Right lobe of liver (tissue), 6 donors: ENCODE data around the gene FCMR. TPM values are rescaled to one million over a fixed set of nuclear protein-coding genes. Genes with fewer than 3 reads are reported as not detected.

ENCODE experiments used
- ATAC-seq, 4 donors: fragments of 200-7000 bp; cut with Tn5 transposase; one replicate each; pipeline ENCODE4 v1.9.1; 2020; ENCODE audit warnings: mild to moderate bottlenecking in 4 of 4, moderate library complexity in 4 of 4
- DNase-seq, 3 donors: peaks; one replicate each; pipeline ENCODE4 v3.0.0-alpha.2; 2020
- H3K27ac ChIP-seq, 3 donors: fragments of 200-600 bp; one replicate each; pipeline ENCODE4 v1.8.0; 2022
- H3K27me3 ChIP-seq, 2 donors: fragments of 200-600 bp; one replicate each; pipeline ENCODE4 v1.8.0; 2022
- H3K36me3 ChIP-seq, 4 donors: fragments of 200-600 bp; sonication (generic) in 1 of 4; one replicate each; pipeline versions ENCODE4 v1.5.1 to v1.8.0; 2017 to 2022; ENCODE audit warnings: control low read depth in 1 of 4
- H3K4me1 ChIP-seq, 4 donors: fragments of 200-600 bp; sonication (generic) in 1 of 4; one replicate each; pipeline versions ENCODE4 v1.5.1 to v1.8.0; 2017 to 2022; ENCODE audit warnings: control low read depth in 1 of 4
- H3K4me3 ChIP-seq, 3 donors: fragments of 200-600 bp; one replicate each; pipeline ENCODE4 v1.8.0; 2022
- H3K9me3 ChIP-seq, 4 donors: fragments of 200-600 bp; sonication (generic) in 1 of 4; one replicate each; pipeline versions ENCODE4 v1.5.1 to v1.8.0; 2017 to 2022; ENCODE audit warnings: control low read depth in 1 of 4
- CTCF ChIP-seq, 4 donors: fragments of 200-600 bp in 3 of 4; fragments of 450-650 bp in 1 of 4; IDR thresholded peaks; one replicate each; pipeline versions ENCODE4 v1.5.1 to v1.8.0; 2016 to 2022; ENCODE audit warnings: antibody characterized with exemption in 4 of 4, mild to moderate bottlenecking in 2 of 4
- POLR2A ChIP-seq: fragments of 450-650 bp; IDR thresholded peaks from one replicate; pipeline ENCODE4 v1.6.1; 2017; ENCODE audit warnings: antibody characterized with exemption, mild to moderate bottlenecking
- WGBS: methylation state at CpG from one replicate; pipeline ENCODE4 v1.1.6; 2018; ENCODE audit warnings: low coverage, low lambda C conversion rate; ENCODE audit not compliant: insufficient coverage; ENCODE audit errors: missing lambda C conversion rate; 5-methylcytosine and 5-hydroxymethylcytosine counted together
- intact Hi-C, 2 donors: fragments of 100-400 bp; cut with DNase I; formaldehyde crosslinking; loops; one replicate each; pipeline versions ENCODE4 v1.11.2 to v1.14.1; 2022
- total RNA-seq, 6 experiments: library from RNA; depleted of rRNA in 2 of 6; stranded (reverse); fragments of >200 nt in 2 of 6; fragmentation: NEBNext Ultra II Directional in 3 of 6; extraction: Animal tissue kit (Norgen Biotek cat#: 25700) in 3 of 6; gene quantifications; one replicate each; pipeline versions ENCODE4 v1.1.0 to v1.2.4, GENCODE V29; 2016 to 2023
- donor health status: DM: no; HTN: yes; CAD: no.
- donor health status: DM: no; HTN: no; CAD: no.
- donor health status: DM: no; HTN: no; CAD: no.
- donor health status: DM: no; HTN: yes; CAD: no.
- donor health status: DM: no; HTN: yes; CAD: no.

Gene FCMR
- total RNA-seq, 6 experiments from 2014 or later, result 0.80 to 3.2 (median 1.4) TPM

GRCh38 chr1:206885341-206886060, 36.2 kb downstream of the FCMR start:
- H3K4me3 ChIP-seq, result no peak overlapping the region
- no peaks in the 10 kb centered on the region for H3K36me3 ChIP-seq
- 81% methylated on average over 3 of the region's 3 CpGs for WGBS
- no peak for DNase-seq
- H3K27ac ChIP-seq, result no peak overlapping the region
- no peak for ATAC-seq
- TF ChIP-seq CTCF (IDR thresholded peaks at IDR 0.05) (no peak), POLR2A (no peak)
- peaks cover 0 to 7% (median 0%) of the 10 kb centered on the region in 4 donors for H3K4me1 ChIP-seq
- no peaks in the 10 kb centered on the region for H3K9me3 ChIP-seq
- intact Hi-C loops, result no loop called here
- H3K27me3 ChIP-seq, result no peaks in the 10 kb centered on the region

GRCh38 chr1:206883876-206884275, 37.9 kb downstream of the FCMR start:
- TF ChIP-seq CTCF (IDR thresholded peaks at IDR 0.05) (no peak), POLR2A (no peak)
- Histone ChIP-seq H3K27me3 (no peaks in the 10 kb centered on the region), H3K4me1 (no peaks in the 10 kb centered on the region), H3K36me3 (no peaks in the 10 kb centered on the region), H3K4me3 (no peak overlapping the region), H3K9me3 (no peaks in the 10 kb centered on the region), H3K27ac (no peak overlapping the region)
- ATAC-seq (no peak), DNase-seq (no peak)
- intact Hi-C loops, result no loop called here
- 79% methylated on average over 2 of the region's 2 CpGs for WGBS

- DNase-seq, result no peak
- Histone ChIP-seq H3K9me3 (peaks cover 0 to 6% (median 2%) of the 10 kb centered on the region in 4 donors), H3K27me3 (no peaks in the 10 kb centered on the region), H3K27ac (no peak overlapping the region), H3K36me3 (no peaks in the 10 kb centered on the region), H3K4me1 (no peaks in the 10 kb centered on the region), H3K4me3 (no peak overlapping the region)
- intact Hi-C loops, result no loop called here
- no peak for ATAC-seq
- no peak for TF ChIP-seq POLR2A
- no peak for TF ChIP-seq CTCF (IDR thresholded peaks at IDR 0.05)
- WGBS, result 89% methylated on average over 1 of the region's 1 CpG
Observed at GRCh38 chr1:206883160-206883559, 38.6 kb downstream of the FCMR start.

GRCh38 chr1:206882555-206882954, 39.2 kb downstream of the FCMR start:
- Histone ChIP-seq H3K36me3 (no peaks in the 10 kb centered on the region), H3K27ac (no peak overlapping the region), H3K4me3 (no peak overlapping the region), H3K27me3 (no peaks in the 10 kb centered on the region), H3K4me1 (no peaks in the 10 kb centered on the region), H3K9me3 (peaks cover 0 to 7% (median 3%) of the 10 kb centered on the region in 4 donors)
- ATAC-seq (no peak), DNase-seq (no peak)
- intact Hi-C loops, result no loop called here
- TF ChIP-seq POLR2A, result no peak
- peak in 1 of 4 donors; percentile 7 for TF ChIP-seq CTCF (IDR thresholded peaks at IDR 0.05)
- WGBS, result 51% methylated on average over 3 of the region's 3 CpGs
